GM18499 (cell line): ENCODE results near the gene CFAP65.

ENCODE experiments used
- ATAC-seq: cut with Tn5 transposase; IDR thresholded peaks from one replicate; pipeline ENCODE4 v1.9.1; 2021; ENCODE audit warnings: moderate number of reproducible peaks; ENCODE audit not compliant: insufficient read depth, unreplicated experiment

CFAP65 gene

GRCh38 chr2:218980735-218981389, 60.5 kb downstream of the CFAP65 start:
- no peak for ATAC-seq

GRCh38 chr2:218979846-218980734, 61.2 kb downstream of the CFAP65 start:
- ATAC-seq = peak; percentile 57

GRCh38 chr2:218975060-218975777, 66.1 kb downstream of the CFAP65 start:
- ATAC-seq = no peak

- ATAC-seq = no peak
Observed at GRCh38 chr2:218970894-218971293, 70.4 kb downstream of the CFAP65 start.

GRCh38 chr2:218964041-218964771, 77.1 kb downstream of the CFAP65 start:
- ATAC-seq = no peak

- no peak for ATAC-seq
Observed at GRCh38 chr2:218963601-218964000, 77.7 kb downstream of the CFAP65 start.

GRCh38 chr2:218962859-218963492, 78.3 kb downstream of the CFAP65 start:
- no peak for ATAC-seq

GRCh38 chr2:218961651-218962570, 79.4 kb downstream of the CFAP65 start:
- ATAC-seq = no peak

- no peak for ATAC-seq
Observed at GRCh38 chr2:218961229-218961628, 80.1 kb downstream of the CFAP65 start.

GRCh38 chr2:218960309-218961165, 80.8 kb downstream of the CFAP65 start:
- ATAC-seq = no peak

GRCh38 chr2:218959761-218960308, 81.5 kb downstream of the CFAP65 start:
- peak; percentile 13 for ATAC-seq

GRCh38 chr2:218959141-218959731, 82.1 kb downstream of the CFAP65 start, which contains the start of gene CDK5R2:
TSS of gene CDK5R2 (plus strand) at chr2:218959666. CDS start at chr2:218959821, 155 bp downstream.
- ATAC-seq = peak; percentile 88

GRCh38 chr2:218958276-218958675, 83.0 kb downstream of the CFAP65 start:
- no peak for ATAC-seq

- no peak for ATAC-seq
Observed at GRCh38 chr2:218957671-218958070, 83.6 kb downstream of the CFAP65 start.

GRCh38 chr2:218956039-218956438, 85.3 kb downstream of the CFAP65 start:
- ATAC-seq = no peak

GRCh38 chr2:218954541-218955300, 86.6 kb downstream of the CFAP65 start:
- ATAC-seq = no peak
